ENCODE results near the gene TRIM67.

DNA sequence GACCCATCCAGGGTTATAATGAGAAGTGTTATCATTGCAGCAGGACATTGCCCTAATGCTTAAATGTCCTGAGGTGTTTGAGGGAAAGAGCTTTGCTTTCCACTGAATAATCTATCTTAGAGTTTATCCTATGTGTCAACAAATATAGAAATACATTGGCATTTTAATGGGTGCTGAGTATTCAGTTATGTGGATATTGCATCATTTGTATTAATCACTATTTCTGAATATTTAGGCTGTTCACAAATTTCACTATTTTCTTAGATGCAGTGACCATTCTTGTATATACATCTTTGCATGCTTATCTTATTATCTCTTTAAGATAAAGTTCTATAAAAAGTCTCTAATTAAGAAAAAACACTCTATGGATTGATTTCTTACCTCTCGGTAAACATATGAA is 18.2 kb downstream of the TRIM67 start:
- no peak for TF ChIP-seq REST (IDR thresholded peaks at IDR 0.05; ENCODE audit: insufficient read depth in 1 of 2, low read depth in 2 of 2, low read length in 2 of 2)
- no peak for TF ChIP-seq POLR2AphosphoS5 (IDR thresholded peaks at IDR 0.05; ENCODE audit: low read depth, low read length)
- no peak for TF ChIP-seq TAF1 (IDR thresholded peaks at IDR 0.05; ENCODE audit: borderline replicate concordance, insufficient read depth, low read length)
- TF ChIP-seq SIN3A (IDR thresholded peaks at IDR 0.05; ENCODE audit: borderline replicate concordance, insufficient read depth, low read length), result no peak
- TF ChIP-seq FOXP2 (optimal IDR thresholded peaks at IDR 0.05; ENCODE audit: borderline replicate concordance, extremely low read depth, extremely low read length, insufficient read depth), result no peak
